ENCODE results near the gene GRP. TPM values are rescaled to one million over a fixed set of nuclear protein-coding genes. Genes with fewer than 3 reads are reported as not detected.

Gene GRP
- polyA plus RNA-seq, 3 donors, result not detected

DNA sequence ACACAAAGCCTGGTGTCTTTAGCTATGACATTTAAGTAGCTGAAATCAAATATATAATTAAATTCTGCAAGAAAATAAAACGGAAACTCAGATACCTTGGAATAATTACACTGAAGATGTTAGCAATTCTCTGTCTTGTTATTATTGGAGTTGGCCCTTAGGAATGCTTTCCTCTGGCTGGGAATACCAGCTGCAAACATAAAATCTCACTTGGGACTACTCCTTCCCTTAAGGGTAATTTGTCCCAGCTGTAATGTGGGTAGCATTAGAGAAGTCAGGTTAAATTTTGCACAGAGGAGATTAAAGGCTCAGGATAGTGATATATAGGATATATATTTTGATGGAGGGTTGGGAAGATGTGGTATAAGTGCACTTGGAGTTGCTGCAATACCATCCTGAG lies 37.3 kb upstream of the GRP start:
- Histone ChIP-seq H3K9ac (ENCODE audit: insufficient read depth, low read length, poor library complexity, severe bottlenecking) (no peak overlapping the region), H3K4me2 (replicated peaks; ENCODE audit: extremely low read depth, low read length, poor library complexity, severe bottlenecking) (no peak overlapping the region), H3K79me2 (ENCODE audit: insufficient read depth, low read length) (no peaks in the 10 kb centered on the region), H2AFZ (ENCODE audit: insufficient read depth, low read depth, low read length, poor library complexity, severe bottlenecking) (no peak overlapping the region), H3K9me3 (replicated peaks in 1 of 2; ENCODE audit: control insufficient read depth in 1 of 2, insufficient read depth in 1 of 2, low read length in 2 of 2) (peaks cover 0 to 5% of the 10 kb centered on the region in 2 donors), H3K4me1 (ENCODE audit: control insufficient read depth in 1 of 2, insufficient read depth in 2 of 2, low read length in 2 of 2) (no peaks in the 10 kb centered on the region), H3K36me3 (replicated peaks in 1 of 2; ENCODE audit: control insufficient read depth in 1 of 2, insufficient read depth in 2 of 2, low read length in 2 of 2) (no peaks in the 10 kb centered on the region), H3K27ac (ENCODE audit: low read depth in 1 of 2, low read length in 2 of 2) (no peak overlapping the region), H3K27me3 (ENCODE audit: control insufficient read depth in 2 of 2, insufficient read depth in 2 of 2, low read length in 2 of 2) (no peaks in the 10 kb centered on the region), H4K20me1 (ENCODE audit: insufficient read depth, low read length) (no peaks in the 10 kb centered on the region), H3K4me3 (replicated peaks in 1 of 3; ENCODE audit: low read depth in 2 of 3, low read length in 3 of 3) (no peak overlapping the region)
- TF ChIP-seq, protein P1, sequence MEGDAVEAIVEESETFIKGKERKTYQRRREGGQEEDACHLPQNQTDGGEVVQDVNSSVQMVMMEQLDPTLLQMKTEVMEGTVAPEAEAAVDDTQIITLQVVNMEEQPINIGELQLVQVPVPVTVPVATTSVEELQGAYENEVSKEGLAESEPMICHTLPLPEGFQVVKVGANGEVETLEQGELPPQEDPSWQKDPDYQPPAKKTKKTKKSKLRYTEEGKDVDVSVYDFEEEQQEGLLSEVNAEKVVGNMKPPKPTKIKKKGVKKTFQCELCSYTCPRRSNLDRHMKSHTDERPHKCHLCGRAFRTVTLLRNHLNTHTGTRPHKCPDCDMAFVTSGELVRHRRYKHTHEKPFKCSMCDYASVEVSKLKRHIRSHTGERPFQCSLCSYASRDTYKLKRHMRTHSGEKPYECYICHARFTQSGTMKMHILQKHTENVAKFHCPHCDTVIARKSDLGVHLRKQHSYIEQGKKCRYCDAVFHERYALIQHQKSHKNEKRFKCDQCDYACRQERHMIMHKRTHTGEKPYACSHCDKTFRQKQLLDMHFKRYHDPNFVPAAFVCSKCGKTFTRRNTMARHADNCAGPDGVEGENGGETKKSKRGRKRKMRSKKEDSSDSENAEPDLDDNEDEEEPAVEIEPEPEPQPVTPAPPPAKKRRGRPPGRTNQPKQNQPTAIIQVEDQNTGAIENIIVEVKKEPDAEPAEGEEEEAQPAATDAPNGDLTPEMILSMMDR (IDR thresholded peaks at IDR 0.05), result no peak
- intact Hi-C loops (cut with micrococcal nuclease), result no loop called here
- no peaks in the 10 kb centered on the region for H3K4me1 Mint-ChIP-seq
- H3K27ac Mint-ChIP-seq, result no peak overlapping the region
- no CpG with 5 or more reads among the region's 1 CpG for WGBS (ENCODE audit: insufficient coverage)
- H3K27me3 Mint-ChIP-seq (ENCODE audit: low read depth in 3 of 3), result peaks cover 3 to 4% (median 3%) of the 10 kb centered on the region in 3 donors
- H3K9me3 Mint-ChIP-seq, result peaks cover 0 to 5% (median 2%) of the 10 kb centered on the region in 7 donors
- no peak overlapping the region for H3K4me3 Mint-ChIP-seq
- H3K36me3 Mint-ChIP-seq, result no peaks in the 10 kb centered on the region
- DNase-seq, result no peak

DNA sequence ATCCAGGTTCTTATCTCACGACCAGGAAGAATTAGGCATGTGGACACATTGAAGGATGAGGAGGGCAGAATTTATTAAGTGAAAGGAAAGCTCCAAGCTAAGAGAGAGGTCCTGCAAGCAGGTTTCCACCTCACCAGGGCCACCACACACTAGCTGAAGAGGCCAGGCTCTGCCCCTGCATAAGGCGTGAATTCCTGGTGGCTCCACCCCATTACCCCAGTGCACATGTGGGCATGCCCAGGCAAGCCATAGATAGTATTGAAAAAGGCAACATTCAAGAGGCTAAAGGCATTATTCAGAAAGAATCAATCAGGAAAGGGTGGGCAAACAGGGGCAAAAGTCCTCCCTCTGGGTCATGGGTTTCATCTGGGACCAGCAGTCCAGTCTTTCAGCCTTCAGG lies 30.9 kb upstream of the GRP start:
- Histone ChIP-seq H3K4me2 (replicated peaks; ENCODE audit: extremely low read depth, low read length, poor library complexity, severe bottlenecking) (no peak overlapping the region), H3K9me3 (replicated peaks in 1 of 2; ENCODE audit: control insufficient read depth in 1 of 2, insufficient read depth in 1 of 2, low read length in 2 of 2) (no peaks in the 10 kb centered on the region), H3K9ac (ENCODE audit: insufficient read depth, low read length, poor library complexity, severe bottlenecking) (no peak overlapping the region), H3K27ac (ENCODE audit: low read depth in 1 of 2, low read length in 2 of 2) (no peak overlapping the region), H3K36me3 (replicated peaks in 1 of 2; ENCODE audit: control insufficient read depth in 1 of 2, insufficient read depth in 2 of 2, low read length in 2 of 2) (no peaks in the 10 kb centered on the region), H3K4me3 (replicated peaks in 1 of 3; ENCODE audit: low read depth in 2 of 3, low read length in 3 of 3) (no peak overlapping the region), H3K27me3 (ENCODE audit: control insufficient read depth in 2 of 2, insufficient read depth in 2 of 2, low read length in 2 of 2) (no peaks in the 10 kb centered on the region), H2AFZ (ENCODE audit: insufficient read depth, low read depth, low read length, poor library complexity, severe bottlenecking) (no peak overlapping the region), H4K20me1 (ENCODE audit: insufficient read depth, low read length) (no peaks in the 10 kb centered on the region), H3K4me1 (ENCODE audit: control insufficient read depth in 1 of 2, insufficient read depth in 2 of 2, low read length in 2 of 2) (no peaks in the 10 kb centered on the region), H3K79me2 (ENCODE audit: insufficient read depth, low read length) (no peaks in the 10 kb centered on the region)
- Mint-ChIP-seq H3K4me1 (no peaks in the 10 kb centered on the region), H3K27ac (no peak overlapping the region), H3K9me3 (peaks cover 0 to 6% (median 2%) of the 10 kb centered on the region in 7 donors), H3K27me3 (ENCODE audit: low read depth in 3 of 3) (peaks cover 0 to 6% (median 3%) of the 10 kb centered on the region in 3 donors), H3K4me3 (no peak overlapping the region), H3K36me3 (no peaks in the 10 kb centered on the region)
- TF ChIP-seq, protein P1 (IDR thresholded peaks at IDR 0.05), result no peak
- intact Hi-C loops (cut with micrococcal nuclease), result no loop called here
- no CpG with 5 or more reads among the region's 2 CpGs for WGBS (ENCODE audit: insufficient coverage)
- no peak for DNase-seq

Data from CD14-positive monocyte (primary cell).